Activated CD8-positive, alpha-beta T cell treated with anti-CD3 and anti-CD28 coated beads for 36 hours (primary cell): Measurements from ENCODE around the gene C6orf47. TPM values are rescaled to one million over a fixed set of nuclear protein-coding genes. Genes with fewer than 3 reads are reported as not detected.

ENCODE experiments used
- ATAC-seq: fragments of 200-7000 bp; cut with Tn5 transposase; one replicate; pipeline ENCODE4 v1.10.0; 2021; ENCODE audit warnings: mild to moderate bottlenecking, moderate library complexity
- CTCF ChIA-PET: fragments of 350-600 bp; sonication (Branson Sonifier 250); formaldehyde crosslinking; loops from one replicate; lab custom pipeline; 2021; ENCODE audit warnings: antibody characterized with exemption; lab: Charles Lee
- POLR2A ChIA-PET: fragments of 350-600 bp; sonication (Branson Sonifier 250); formaldehyde crosslinking; loops from one replicate; lab custom pipeline; 2021; ENCODE audit warnings: antibody characterized with exemption; lab: Charles Lee
- DNase-seq: peaks from one replicate; pipeline ENCODE4 v3.0.0-alpha.2; 2020
- H3K27ac Mint-ChIP-seq: one replicate; pipeline ENCODE4 v1.8.0; 2021; ENCODE audit warnings: mild to moderate bottlenecking, mixed read lengths
- H3K27me3 Mint-ChIP-seq: one replicate; pipeline ENCODE4 v1.8.0; 2021; ENCODE audit warnings: mixed read lengths
- H3K36me3 Mint-ChIP-seq: one replicate; pipeline ENCODE4 v1.8.0; 2021; ENCODE audit warnings: low read depth, mixed read lengths
- H3K4me1 Mint-ChIP-seq: one replicate; pipeline ENCODE4 v1.8.0; 2021; ENCODE audit warnings: low read depth, mixed read lengths
- H3K4me3 Mint-ChIP-seq: one replicate; pipeline ENCODE4 v1.8.0; 2021; ENCODE audit warnings: mild to moderate bottlenecking, moderate library complexity, mixed read lengths
- H3K9me3 Mint-ChIP-seq: one replicate; pipeline ENCODE4 v1.8.0; 2021; ENCODE audit warnings: mixed read lengths
- CTCF ChIP-seq: fragments of 200-600 bp; IDR thresholded peaks from one replicate; pipeline ENCODE4 v1.8.0; 2022; ENCODE audit warnings: antibody characterized with exemption, mild to moderate bottlenecking
- intact Hi-C: fragments of 100-400 bp; cut with micrococcal nuclease; formaldehyde crosslinking; loops from one replicate; pipeline ENCODE4 v1.10.0; 2022
- total RNA-seq, 2 experiments: library from RNA; stranded (reverse); gene quantifications; one replicate each; pipeline ENCODE4 v1.2.3, GENCODE V29; 2021

The C6orf47 gene
- total RNA-seq, 2 experiments from 2014 or later, result 11.4 to 11.7 TPM

DNA sequence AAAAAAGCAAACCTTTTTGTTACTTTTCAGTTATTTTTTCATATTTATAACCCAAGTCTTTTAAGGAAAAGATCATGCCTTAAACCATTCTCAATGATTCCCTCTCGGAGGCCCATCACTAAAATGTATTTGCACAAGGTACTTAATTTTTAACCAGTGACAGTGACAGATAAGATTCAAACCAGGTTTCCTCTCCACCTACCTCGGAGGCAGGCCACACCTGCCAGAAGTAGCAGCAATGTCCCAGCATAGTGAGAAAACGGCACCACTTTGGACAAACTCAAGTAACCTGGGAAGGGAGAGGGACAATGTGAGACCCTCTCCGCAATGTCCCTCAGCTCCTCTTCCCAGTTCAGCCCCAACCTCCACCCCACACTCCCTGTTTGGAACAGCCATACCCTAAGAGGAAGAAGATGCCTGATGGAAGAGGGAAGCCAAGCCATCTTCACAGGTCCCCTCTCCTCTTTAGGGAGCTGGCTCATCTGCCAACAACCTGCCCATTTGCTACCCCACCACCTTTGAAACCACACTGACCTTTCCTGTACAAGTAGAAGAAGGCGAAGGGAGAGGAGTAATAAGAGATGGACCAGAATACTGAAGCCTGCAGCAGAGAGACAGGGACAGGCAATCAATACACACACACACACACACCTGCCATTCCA lies 40.3 kb upstream of the C6orf47 start:
- peaks cover 15% of the 10 kb centered on the region for H3K36me3 Mint-ChIP-seq
- no peaks in the 10 kb centered on the region for H3K27me3 Mint-ChIP-seq
- intact Hi-C loops, result no loop called here
- ATAC-seq (no peak), DNase-seq (no peak)
- peak overlapping the region; percentile 95 for H3K4me3 Mint-ChIP-seq
- H3K9me3 Mint-ChIP-seq, result no peaks in the 10 kb centered on the region
- no peak for TF ChIP-seq CTCF
- ChIA-PET CTCF (interaction anchor here (1.1 to 2.8 kb wide), 2 partner anchors 10 to 185 kb away, joined by 3 to 9 read pairs; no protein-coding TSS in a partner anchor), POLR2A (interaction anchor here (1.5 to 3.4 kb wide), 2 partner anchors 35 to 105 kb away, joined by 3 to 13 read pairs; partner anchors contain the start of genes CSNK2B and GPANK1)
- peaks cover 29% of the 10 kb centered on the region for H3K4me1 Mint-ChIP-seq
- H3K27ac Mint-ChIP-seq, result no peak overlapping the region

- intact Hi-C loops, result no loop called here
- Mint-ChIP-seq H3K36me3 (peaks cover 23% of the 10 kb centered on the region), H3K27me3 (no peaks in the 10 kb centered on the region), H3K27ac (peak overlapping the region; percentile 53), H3K4me3 (no peak overlapping the region), H3K9me3 (no peaks in the 10 kb centered on the region), H3K4me1 (peaks cover 25% of the 10 kb centered on the region)
- peak; percentile 32 for ATAC-seq
- DNase-seq, result peak; percentile 11
- POLR2A ChIA-PET, result interaction anchor here (0.7 to 1.4 kb wide), 2 partner anchors 9 to 20 kb away, joined by 3 read pairs; no protein-coding TSS in a partner anchor
- TF ChIP-seq CTCF, result no peak
- CTCF ChIA-PET, result no interaction called here
Measured at GRCh38 chr6:31697555-31697954, 37.0 kb upstream of the C6orf47 start.

DNA sequence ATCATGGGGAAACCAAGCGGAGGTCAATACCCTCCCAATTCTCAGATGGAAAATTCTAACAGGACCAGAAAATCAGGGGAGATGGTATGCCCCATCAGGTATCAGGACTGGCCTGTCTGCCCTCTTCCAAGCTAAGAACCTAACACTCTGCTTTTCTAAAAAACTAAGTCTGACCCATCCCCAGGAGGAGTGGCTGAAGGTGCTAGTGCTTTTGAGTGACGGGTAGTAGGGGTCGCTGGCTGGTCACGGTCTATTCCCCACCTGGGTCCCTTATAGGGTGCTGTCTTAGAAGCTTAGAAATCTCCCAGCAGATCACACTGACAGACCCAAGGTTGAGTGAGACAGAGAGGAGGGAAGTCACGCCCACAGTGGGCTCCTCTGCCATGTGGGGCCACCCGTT lies 33.0 kb upstream of the C6orf47 start:
- TF ChIP-seq CTCF, result no peak
- Mint-ChIP-seq H3K9me3 (no peaks in the 10 kb centered on the region), H3K4me1 (peaks cover 15% of the 10 kb centered on the region), H3K27ac (no peak overlapping the region), H3K36me3 (peaks cover 22% of the 10 kb centered on the region), H3K27me3 (no peaks in the 10 kb centered on the region), H3K4me3 (no peak overlapping the region)
- ChIA-PET POLR2A (interaction anchor here (0.7 to 2.4 kb wide), 4 partner anchors 29 to 227 kb away, joined by 3 to 6 read pairs (median 4); partner anchors contain the start of genes GPANK1 and MSH5), CTCF (interaction anchor here (1.7 to 2.0 kb wide), 2 partner anchors 12 to 23 kb away, joined by 4 to 5 read pairs; partner anchors contain the start of genes LY6G5B and LY6G5C)
- intact Hi-C loops, result no loop called here
- no peak for ATAC-seq
- no peak for DNase-seq

DNA sequence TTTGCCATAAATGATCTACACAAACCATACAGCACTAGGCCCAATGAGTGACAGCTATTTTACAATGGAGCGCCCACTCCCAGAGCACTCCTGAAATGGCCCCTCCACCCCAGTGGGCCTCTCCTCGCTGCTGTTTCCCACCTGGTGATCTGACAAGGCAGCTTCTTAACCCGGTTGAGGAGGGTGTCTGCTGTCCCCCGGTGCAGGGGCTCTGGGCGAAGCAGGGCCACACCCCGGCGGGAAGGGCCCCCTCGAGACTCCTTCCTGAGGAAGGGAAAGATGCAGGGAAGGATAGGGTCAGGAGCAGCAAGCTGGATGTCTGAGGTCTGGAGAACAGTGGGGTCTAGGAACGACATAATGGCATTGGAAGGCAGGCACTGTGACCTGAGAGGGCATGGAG lies 32.3 kb upstream of the C6orf47 start:
- Mint-ChIP-seq H3K27ac (no peak overlapping the region), H3K4me1 (peaks cover 12% of the 10 kb centered on the region), H3K4me3 (no peak overlapping the region), H3K9me3 (no peaks in the 10 kb centered on the region), H3K27me3 (no peaks in the 10 kb centered on the region), H3K36me3 (peaks cover 22% of the 10 kb centered on the region)
- intact Hi-C loops, result no loop called here
- ChIA-PET POLR2A (interaction anchor here (0.9 to 2.4 kb wide), 2 partner anchors 9 to 47 kb away, joined by 3 to 6 read pairs; partner anchors contain the start of gene MSH5), CTCF (interaction anchor here (1.7 kb wide), 1 partner anchor 77 kb away, joined by 4 read pairs; no protein-coding TSS in a partner anchor)
- TF ChIP-seq CTCF, result no peak
- no peak for DNase-seq
- no peak for ATAC-seq

DNA sequence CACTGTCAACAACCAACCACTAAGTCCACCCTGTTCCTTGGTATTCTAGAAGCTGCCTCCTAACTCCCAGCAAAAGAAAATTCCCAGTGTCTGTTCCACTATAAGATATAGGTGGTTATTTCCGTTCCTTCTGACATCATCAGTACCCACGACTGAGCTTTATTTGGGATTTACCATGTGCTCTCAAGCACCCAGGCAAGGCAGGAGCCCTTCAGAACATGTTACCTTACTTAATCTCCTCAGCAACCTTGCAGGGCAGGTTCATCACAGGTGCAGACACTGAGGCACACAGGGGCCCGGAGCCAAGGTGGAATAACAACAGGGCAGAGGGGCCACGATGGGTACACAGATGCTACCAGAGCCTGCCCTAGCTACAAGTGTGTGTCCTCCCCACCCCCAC lies 31.8 kb upstream of the C6orf47 start:
- no peak overlapping the region for H3K27ac Mint-ChIP-seq

More for the DNA sequence above, 31.8 kb upstream of the C6orf47 start:
- DNase-seq (no peak), ATAC-seq (no peak)
- POLR2A ChIA-PET, result interaction anchor here (0.9 to 2.4 kb wide), 2 partner anchors 10 to 48 kb away, joined by 3 to 6 read pairs; partner anchors contain the start of gene MSH5
- Mint-ChIP-seq H3K36me3 (peaks cover 20% of the 10 kb centered on the region), H3K4me1 (peaks cover 7% of the 10 kb centered on the region), H3K4me3 (no peak overlapping the region), H3K27me3 (no peaks in the 10 kb centered on the region), H3K9me3 (no peaks in the 10 kb centered on the region)
- intact Hi-C loops, result no loop called here
- no peak for TF ChIP-seq CTCF
- CTCF ChIA-PET, result interaction anchor here (1.7 kb wide), 1 partner anchor 77 kb away, joined by 4 read pairs; no protein-coding TSS in a partner anchor
